SK-N-SH (cell line): ENCODE results near the gene SCGB1C1. TPM values are rescaled to one million over a fixed set of nuclear protein-coding genes. Genes with fewer than 3 reads are reported as not detected.

Source experiments
- CTCF ChIA-PET: fragments of 300-600, 350-600 bp; formaldehyde crosslinking; extraction: SDS; loops from one replicate; lab custom pipeline; 2021; lab: Yijun Ruan, JAX
- POLR2A ChIA-PET: fragments of 350-600 bp; sonication (Branson Sonifier 250); formaldehyde crosslinking; extraction: SDS; loops from one replicate; lab custom pipeline; 2020; ENCODE audit warnings: antibody characterized with exemption, inconsistent platforms; lab: Yijun Ruan, JAX
- DNase-seq: peaks from one replicate; pipeline ENCODE4 v3.0.0; 2012
- H2AFZ ChIP-seq: fragments of 200-600 bp; sonication (generic); 2 replicates; pipeline ENCODE4 v1.8.1; 2016; ENCODE audit warnings: antibody characterized with exemption, mild to moderate bottlenecking, low read depth
- H3F3A ChIP-seq: fragments of 200-600 bp; sonication (generic); replicated peaks from 2 replicates; pipeline ENCODE3; 2016; ENCODE audit warnings: antibody characterized with exemption, mild to moderate bottlenecking; ENCODE audit not compliant: insufficient read depth
- H3K27ac ChIP-seq, 2 experiments: fragments of 200-500 bp in 1 of 2; fragments of 200-600 bp in 1 of 2; sonication (Bioruptor generic) in 1 of 2; sonication (generic), shearing (Covaris generic) in 1 of 2; 2 replicates each; pipeline versions ENCODE4 v1.5.1 to v1.6.1; 2014 to 2016; ENCODE audit warnings: low read depth in 2 of 2, inconsistent platforms in 1 of 2, low read length in 1 of 2, mild to moderate bottlenecking in 1 of 2, mixed read lengths in 1 of 2
- H3K27me3 ChIP-seq: fragments of 200-600 bp; sonication (generic), shearing (Covaris generic); 2 replicates; pipeline ENCODE4 v1.6.1; 2016; ENCODE audit warnings: mixed run types; ENCODE audit not compliant: insufficient read depth
- H3K36me3 ChIP-seq, 2 experiments: fragments of 200-500 bp in 1 of 2; fragments of 200-600 bp in 1 of 2; sonication (Bioruptor generic) in 1 of 2; sonication (generic) in 1 of 2; replicated peaks in 1 of 2; 2 replicates each; pipeline versions ENCODE3 to v1.5.1; 2014 to 2016; ENCODE audit warnings: low read length in 1 of 2, mild to moderate bottlenecking in 1 of 2; ENCODE audit not compliant: insufficient read depth in 2 of 2, control insufficient read depth in 1 of 2
- H3K4me1 ChIP-seq, 2 experiments: fragments of 200-500 bp in 1 of 2; fragments of 200-600 bp in 1 of 2; sonication (Bioruptor generic) in 1 of 2; sonication (generic), shearing (Covaris generic) in 1 of 2; 2 replicates each; pipeline versions ENCODE4 v1.5.1 to v1.6.1; 2014 to 2016; ENCODE audit warnings: low read depth in 1 of 2, low read length in 1 of 2, mixed run types in 1 of 2; ENCODE audit not compliant: insufficient read depth in 2 of 2, control insufficient read depth in 1 of 2
- H3K4me2 ChIP-seq: fragments of 200-600 bp; sonication (generic), shearing (Covaris generic); 2 replicates; pipeline ENCODE4 v1.6.1; 2017; ENCODE audit warnings: mixed run types
- H3K4me3 ChIP-seq, 2 experiments: fragments of 200-500 bp in 1 of 2; fragments of 200-600 bp in 1 of 2; sonication (Bioruptor generic) in 1 of 2; sonication (generic), shearing (Covaris generic) in 1 of 2; 2 replicates each; pipeline versions ENCODE4 v1.5.1 to v1.8.1; 2014 to 2016; ENCODE audit warnings: low read depth in 2 of 2, inconsistent platforms in 1 of 2, low read length in 1 of 2, mild to moderate bottlenecking in 1 of 2, mixed read lengths in 1 of 2, moderate library complexity in 1 of 2
- H3K79me2 ChIP-seq: fragments of 200-600 bp; sonication (generic); 2 replicates; pipeline ENCODE4 v1.8.1; 2017; ENCODE audit warnings: mild to moderate bottlenecking; ENCODE audit not compliant: insufficient read depth
- H3K9ac ChIP-seq: fragments of 200-600 bp; sonication (generic); 2 replicates; pipeline ENCODE4 v1.6.1; 2017; ENCODE audit warnings: mixed run types
- H3K9me2 ChIP-seq: fragments of 200-600 bp; sonication (generic); 2 replicates; pipeline ENCODE4 v1.6.1; 2017; ENCODE audit warnings: mixed run types
- H3K9me3 ChIP-seq: fragments of 200-600 bp; sonication (generic); 2 replicates; pipeline ENCODE4 v1.6.1; 2017; ENCODE audit warnings: mixed run types, mild to moderate bottlenecking, moderate library complexity
- H4K20me1 ChIP-seq: fragments of 200-600 bp; sonication (generic); 2 replicates; pipeline ENCODE4 v1.6.1; 2017; ENCODE audit warnings: mild to moderate bottlenecking, mixed run types; ENCODE audit not compliant: insufficient read depth
- CHD2 ChIP-seq: fragments of 150-350 bp; IDR thresholded peaks from 2 replicates; pipeline ENCODE4 v1.6.1; 2018; ENCODE audit warnings: low read length; ENCODE audit not compliant: partially characterized antibody
- CTCF ChIP-seq: fragments of 200-600 bp; sonication (generic); IDR thresholded peaks from 2 replicates; pipeline ENCODE4 v1.6.1; 2017; ENCODE audit warnings: antibody characterized with exemption, mild to moderate bottlenecking, moderate library complexity
- EP300 ChIP-seq, 2 experiments: IDR thresholded peaks; 2 replicates each; pipeline versions ENCODE4 v1.4.0 to v1.6.1; 2012; ENCODE audit warnings: borderline replicate concordance in 1 of 2, low read depth in 1 of 2, low read length in 1 of 2
- EZH2phosphoT487 ChIP-seq: fragments of 200-600 bp; sonication (generic); IDR thresholded peaks from 2 replicates; pipeline ENCODE4 v1.6.1; 2017; ENCODE audit warnings: low read depth, mixed run types, mild to moderate bottlenecking, antibody characterized with exemption, moderate library complexity, borderline replicate concordance
- FOXJ3 ChIP-seq: sonication (generic); formaldehyde crosslinking; IDR thresholded peaks from 2 replicates; pipeline ENCODE4 v1.5.1; 2020; ENCODE audit warnings: mild to moderate bottlenecking, missing genetic modification reagents
- GABPA ChIP-seq: IDR thresholded peaks from 2 replicates; pipeline ENCODE4 v1.4.0; 2012; ENCODE audit warnings: low read depth, mild to moderate bottlenecking
- GATA2 ChIP-seq: sonication (generic); formaldehyde crosslinking; IDR thresholded peaks from 2 replicates; pipeline ENCODE4 v1.5.0; 2020; ENCODE audit warnings: mild to moderate bottlenecking, missing genetic modification reagents
- IRF3 ChIP-seq: fragments of 150-350 bp; IDR thresholded peaks from 2 replicates; pipeline ENCODE4 v1.6.1; 2016; ENCODE audit warnings: mild to moderate bottlenecking, low read depth, low read length
- NRF1 ChIP-seq: IDR thresholded peaks from 2 replicates; pipeline ENCODE4 v1.6.1; 2012; ENCODE audit warnings: low read depth, mild to moderate bottlenecking, low read length
- POLR2AphosphoS5 ChIP-seq: IDR thresholded peaks from 2 replicates; pipeline ENCODE4 v1.6.1; 2012; ENCODE audit warnings: low read depth, low read length
- REST ChIP-seq: IDR thresholded peaks from 2 replicates; pipeline ENCODE4 v1.6.1; 2012; ENCODE audit warnings: mild to moderate bottlenecking, low read depth, low read length, moderate library complexity
- RFX5 ChIP-seq: IDR thresholded peaks from 2 replicates; pipeline ENCODE4 v1.6.1; 2012; ENCODE audit warnings: mild to moderate bottlenecking, improper control_type of control experiment, low read length
- SMC3 ChIP-seq: IDR thresholded peaks from 2 replicates; pipeline ENCODE4 v1.6.1; 2012; ENCODE audit warnings: low read depth, low read length, improper control_type of control experiment
- TAF1 ChIP-seq: IDR thresholded peaks from 2 replicates; pipeline ENCODE4 v1.6.1; 2012; ENCODE audit warnings: low read depth, mild to moderate bottlenecking, low read length, moderate library complexity, borderline replicate concordance
- YY1 ChIP-seq: IDR thresholded peaks from 2 replicates; pipeline ENCODE4 v1.4.0; 2012; ENCODE audit warnings: low read depth, mild to moderate bottlenecking
- WGBS: methylation state at CpG from one replicate; pipeline ENCODE4 v1.1.6; 2017; ENCODE audit warnings: low lambda C conversion rate; 5-methylcytosine and 5-hydroxymethylcytosine counted together
- polyA plus RNA-seq, 3 experiments: library from polyadenylated mRNA; depleted of rRNA; stranded (reverse); fragments of >200 nt; gene quantifications; 2 replicates each; pipeline ENCODE4 v1.2.3, GENCODE V29; 2012

The SCGB1C1 gene
- polyA plus RNA-seq, 1 of the 3 experiments (the other 2 are of a cell fraction) = not detected

GRCh38 chr11:221998-222789, 29.3 kb downstream of the SCGB1C1 start:
- Histone ChIP-seq H3K36me3 (peaks cover 0 to 8% of the 10 kb centered on the region in 2 experiments), H3K27ac (no peak overlapping the region), H4K20me1 (no peaks in the 10 kb centered on the region; the same call in 1 of the 2 replicates), H3K4me3 (no peak overlapping the region), H3K4me2 (no peak overlapping the region), H2AFZ (no peak overlapping the region), H3K9me2 (no peaks in the 10 kb centered on the region), H3F3A (no peaks in the 10 kb centered on the region), H3K9me3 (no peaks in the 10 kb centered on the region), H3K9ac (no peak overlapping the region), H3K79me2 (peaks cover 5% of the 10 kb centered on the region), H3K4me1 (no peaks in the 10 kb centered on the region), H3K27me3 (no peaks in the 10 kb centered on the region)
- DNase-seq = no peak
- ChIA-PET CTCF (interaction anchor here (1.0 kb wide), 1 partner anchor 23 kb away, joined by 3 read pairs; no protein-coding TSS in a partner anchor), POLR2A (no interaction called here)
- no peak for TF ChIP-seq EZH2phosphoT487
- no peak for TF ChIP-seq TAF1
- TF ChIP-seq FOXJ3 = no peak
- no peak for TF ChIP-seq SMC3
- TF ChIP-seq GATA2 (CRISPR knock-in tag) = no peak
- TF ChIP-seq RFX5 = no peak
- no peak for TF ChIP-seq REST
- no peak for TF ChIP-seq YY1
- TF ChIP-seq CHD2 = no peak
- TF ChIP-seq POLR2AphosphoS5 = no peak
- TF ChIP-seq EP300 (IDR thresholded peaks at IDR 0.05; ENCODE audit: borderline replicate concordance in 1 of 2, low read depth in 1 of 2, low read length in 1 of 2) = no peak
- TF ChIP-seq CTCF = no peak
- no peak for TF ChIP-seq IRF3
- no peak for TF ChIP-seq GABPA
- TF ChIP-seq NRF1 = no peak
- WGBS = 92% methylated on average over 11 of the region's 14 CpGs
